ENCODE results near the gene MAP4. TPM values are rescaled to one million over a fixed set of nuclear protein-coding genes. Genes with fewer than 3 reads are reported as not detected.

Gene MAP4
- total and polyA plus RNA-seq, 2 of the 13 experiments (the other 11 are each of a cell fraction or from before 2014, with no cell fraction given) = 33.1 to 38.7 TPM

DNA sequence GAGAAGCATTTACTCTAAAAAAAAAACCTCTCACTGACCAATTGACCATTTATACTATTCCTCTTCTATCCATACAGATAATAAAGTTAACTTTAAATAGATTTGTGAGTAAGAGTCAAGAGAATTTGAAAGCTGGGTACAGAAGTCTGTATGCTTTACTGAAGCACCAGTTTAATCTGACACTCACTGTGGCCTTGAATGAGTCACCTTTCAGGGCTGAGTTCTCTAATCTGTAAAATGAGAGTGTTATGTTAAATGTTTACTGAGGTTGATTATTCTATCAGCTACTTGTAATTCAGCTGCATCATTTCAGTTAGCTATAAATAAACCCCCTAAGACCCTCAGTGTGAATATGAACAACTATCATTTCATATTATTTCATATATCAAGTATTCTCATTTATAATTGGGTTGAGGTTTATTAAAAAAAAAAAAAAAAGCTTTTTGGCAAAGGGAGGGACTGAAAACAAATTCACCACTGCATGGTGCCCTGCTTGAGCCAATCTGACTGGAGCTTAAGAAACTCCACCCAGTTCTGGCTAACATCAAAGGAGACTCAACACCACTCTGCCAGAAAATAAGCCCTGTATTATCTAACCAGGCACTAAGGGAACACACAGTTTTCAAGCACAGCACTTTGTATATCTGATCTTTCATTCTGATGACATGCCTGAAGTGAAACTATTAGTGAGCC is 2.8 kb downstream of the MAP4 start (continued):
- TF ChIP-seq GATAD2A (CRISPR knock-in tag; IDR thresholded peaks at IDR 0.05) = peak; percentile 55
- TF ChIP-seq FOSL2 (CRISPR knock-in tag; IDR thresholded peaks at IDR 0.05) = peak; percentile 69
- TF ChIP-seq TCF7L2 (IDR thresholded peaks at IDR 0.05; ENCODE audit: low read depth, low read length) = 0 out of 2 replicates have a peak, but pooled peaks have one; percentile 44
- TF ChIP-seq SP4 (CRISPR knock-in tag; IDR thresholded peaks at IDR 0.05) = no peak
- TF ChIP-seq, protein P1, sequence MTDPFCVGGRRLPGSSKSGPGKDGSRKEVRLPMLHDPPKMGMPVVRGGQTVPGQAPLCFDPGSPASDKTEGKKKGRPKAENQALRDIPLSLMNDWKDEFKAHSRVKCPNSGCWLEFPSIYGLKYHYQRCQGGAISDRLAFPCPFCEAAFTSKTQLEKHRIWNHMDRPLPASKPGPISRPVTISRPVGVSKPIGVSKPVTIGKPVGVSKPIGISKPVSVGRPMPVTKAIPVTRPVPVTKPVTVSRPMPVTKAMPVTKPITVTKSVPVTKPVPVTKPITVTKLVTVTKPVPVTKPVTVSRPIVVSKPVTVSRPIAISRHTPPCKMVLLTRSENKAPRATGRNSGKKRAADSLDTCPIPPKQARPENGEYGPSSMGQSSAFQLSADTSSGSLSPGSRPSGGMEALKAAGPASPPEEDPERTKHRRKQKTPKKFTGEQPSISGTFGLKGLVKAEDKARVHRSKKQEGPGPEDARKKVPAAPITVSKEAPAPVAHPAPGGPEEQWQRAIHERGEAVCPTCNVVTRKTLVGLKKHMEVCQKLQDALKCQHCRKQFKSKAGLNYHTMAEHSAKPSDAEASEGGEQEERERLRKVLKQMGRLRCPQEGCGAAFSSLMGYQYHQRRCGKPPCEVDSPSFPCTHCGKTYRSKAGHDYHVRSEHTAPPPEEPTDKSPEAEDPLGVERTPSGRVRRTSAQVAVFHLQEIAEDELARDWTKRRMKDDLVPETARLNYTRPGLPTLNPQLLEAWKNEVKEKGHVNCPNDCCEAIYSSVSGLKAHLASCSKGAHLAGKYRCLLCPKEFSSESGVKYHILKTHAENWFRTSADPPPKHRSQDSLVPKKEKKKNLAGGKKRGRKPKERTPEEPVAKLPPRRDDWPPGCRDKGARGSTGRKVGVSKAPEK (CRISPR knock-in tag; IDR thresholded peaks at IDR 0.05; ENCODE audit: borderline replicate concordance) = no peak
- TF ChIP-seq RFX1 (IDR thresholded peaks at IDR 0.05) = no peak
- TF ChIP-seq SIX4 (CRISPR knock-in tag; IDR thresholded peaks at IDR 0.05) = 0 out of 2 replicates have a peak, but pooled peaks have one; percentile 52
- TF ChIP-seq RAD21 (CRISPR knock-in tag; IDR thresholded peaks at IDR 0.05) = no peak
- TF ChIP-seq, protein P2, sequence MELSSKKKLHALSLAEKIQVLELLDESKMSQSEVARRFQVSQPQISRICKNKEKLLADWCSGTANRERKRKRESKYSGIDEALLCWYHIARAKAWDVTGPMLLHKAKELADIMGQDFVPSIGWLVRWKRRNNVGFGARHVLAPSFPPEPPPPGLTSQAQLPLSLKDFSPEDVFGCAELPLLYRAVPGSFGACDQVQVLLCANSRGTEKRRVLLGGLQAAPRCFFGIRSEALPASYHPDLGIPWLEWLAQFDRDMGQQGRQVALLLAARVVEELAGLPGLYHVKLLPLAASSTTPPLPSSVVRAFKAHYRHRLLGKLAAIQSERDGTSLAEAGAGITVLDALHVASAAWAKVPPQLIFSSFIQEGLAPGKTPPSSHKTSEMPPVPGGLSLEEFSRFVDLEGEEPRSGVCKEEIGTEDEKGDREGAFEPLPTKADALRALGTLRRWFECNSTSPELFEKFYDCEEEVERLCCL (CRISPR knock-in tag; IDR thresholded peaks at IDR 0.05; ENCODE audit: borderline replicate concordance) = no peak
- no peak for TF ChIP-seq ZNF441 (CRISPR knock-in tag; IDR thresholded peaks at IDR 0.05; ENCODE audit: borderline replicate concordance)
- 0 out of 2 replicates have a peak, but pooled peaks have one; percentile 22 for TF ChIP-seq ISL2 (CRISPR knock-in tag; IDR thresholded peaks at IDR 0.05)
- TF ChIP-seq ETV6 (CRISPR knock-in tag; conservative IDR thresholded peaks at IDR 0.05) = no peak
- 0 out of 2 replicates have a peak, but pooled peaks have one; percentile 9 for TF ChIP-seq MIXL1 (CRISPR knock-in tag; IDR thresholded peaks at IDR 0.05)
- no peak for TF ChIP-seq POLR2AphosphoS5 (IDR thresholded peaks at IDR 0.05; ENCODE audit: low read depth, low read length)
- TF ChIP-seq ZSCAN9 (CRISPR knock-in tag; IDR thresholded peaks at IDR 0.05; ENCODE audit: borderline replicate concordance) = no peak
- TF ChIP-seq, protein P3, sequence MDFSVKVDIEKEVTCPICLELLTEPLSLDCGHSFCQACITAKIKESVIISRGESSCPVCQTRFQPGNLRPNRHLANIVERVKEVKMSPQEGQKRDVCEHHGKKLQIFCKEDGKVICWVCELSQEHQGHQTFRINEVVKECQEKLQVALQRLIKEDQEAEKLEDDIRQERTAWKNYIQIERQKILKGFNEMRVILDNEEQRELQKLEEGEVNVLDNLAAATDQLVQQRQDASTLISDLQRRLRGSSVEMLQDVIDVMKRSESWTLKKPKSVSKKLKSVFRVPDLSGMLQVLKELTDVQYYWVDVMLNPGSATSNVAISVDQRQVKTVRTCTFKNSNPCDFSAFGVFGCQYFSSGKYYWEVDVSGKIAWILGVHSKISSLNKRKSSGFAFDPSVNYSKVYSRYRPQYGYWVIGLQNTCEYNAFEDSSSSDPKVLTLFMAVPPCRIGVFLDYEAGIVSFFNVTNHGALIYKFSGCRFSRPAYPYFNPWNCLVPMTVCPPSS (IDR thresholded peaks at IDR 0.05) = no peak
- no peak for TF ChIP-seq HNF4A (CRISPR knock-in tag; IDR thresholded peaks at IDR 0.05)
